ENCODE results near the gene NTMT1.

- TF ChIP-seq, protein P1, sequence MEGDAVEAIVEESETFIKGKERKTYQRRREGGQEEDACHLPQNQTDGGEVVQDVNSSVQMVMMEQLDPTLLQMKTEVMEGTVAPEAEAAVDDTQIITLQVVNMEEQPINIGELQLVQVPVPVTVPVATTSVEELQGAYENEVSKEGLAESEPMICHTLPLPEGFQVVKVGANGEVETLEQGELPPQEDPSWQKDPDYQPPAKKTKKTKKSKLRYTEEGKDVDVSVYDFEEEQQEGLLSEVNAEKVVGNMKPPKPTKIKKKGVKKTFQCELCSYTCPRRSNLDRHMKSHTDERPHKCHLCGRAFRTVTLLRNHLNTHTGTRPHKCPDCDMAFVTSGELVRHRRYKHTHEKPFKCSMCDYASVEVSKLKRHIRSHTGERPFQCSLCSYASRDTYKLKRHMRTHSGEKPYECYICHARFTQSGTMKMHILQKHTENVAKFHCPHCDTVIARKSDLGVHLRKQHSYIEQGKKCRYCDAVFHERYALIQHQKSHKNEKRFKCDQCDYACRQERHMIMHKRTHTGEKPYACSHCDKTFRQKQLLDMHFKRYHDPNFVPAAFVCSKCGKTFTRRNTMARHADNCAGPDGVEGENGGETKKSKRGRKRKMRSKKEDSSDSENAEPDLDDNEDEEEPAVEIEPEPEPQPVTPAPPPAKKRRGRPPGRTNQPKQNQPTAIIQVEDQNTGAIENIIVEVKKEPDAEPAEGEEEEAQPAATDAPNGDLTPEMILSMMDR (conservative IDR thresholded peaks at IDR 0.05; ENCODE audit: low read length): no peak
- TF ChIP-seq EZH2phosphoT487 (IDR thresholded peaks at IDR 0.05; ENCODE audit: borderline replicate concordance): no peak
Measured at GRCh38 chr9:129676287-129676686, 50.3 kb downstream of the NTMT1 start.

Measured in Loucy (cell line).